IMR-90 (cell line): ENCODE data around the gene TAS2R1. TPM values are rescaled to one million over a fixed set of nuclear protein-coding genes. Genes with fewer than 3 reads are reported as not detected.
A peak's percentile ranks its signal among the peaks of the same experiment; 100 is the strongest.

Source experiments
- ATAC-seq: fragments of 200-7000 bp; cut with Tn5 transposase; 2 replicates; pipeline ENCODE4 v1.9.1; 2020; ENCODE audit warnings: low read depth, mild to moderate bottlenecking, moderate library complexity
- BruUV-seq: library from RNA; stranded (reverse); fragments of 400-500 nt; replicated peaks from 2 replicates; lab custom pipeline; 2021; lab: Mats Ljungman, UMichigan
- CTCF ChIA-PET: fragments of 300-600 bp; formaldehyde crosslinking; extraction: SDS; loops from one replicate; lab custom pipeline; 2021; ENCODE audit warnings: antibody characterized with exemption; lab: Yijun Ruan, JAX
- POLR2A ChIA-PET: fragments of 300-600 bp; sonication (Branson Sonifier 250); formaldehyde crosslinking; loops from one replicate; lab custom pipeline; 2022; ENCODE audit warnings: antibody characterized with exemption; ENCODE audit not compliant: unreplicated experiment; lab: Charles Lee
- DNase-seq: peaks from one replicate; pipeline ENCODE4 v3.0.0; 2013
- H2AFZ ChIP-seq: replicated peaks from 2 replicates; pipeline ENCODE3; 2013; ENCODE audit warnings: low read length, mild to moderate bottlenecking; ENCODE audit not compliant: poor library complexity
- H2AK5ac ChIP-seq: 2 replicates; pipeline ENCODE4 v1.6.1; 2013; ENCODE audit warnings: low read depth, low read length, inconsistent platforms
- H2AK9ac ChIP-seq: replicated peaks from 2 replicates; pipeline ENCODE3; 2013; ENCODE audit warnings: mild to moderate bottlenecking, low read depth, low read length, moderate library complexity; ENCODE audit not compliant: poor library complexity
- H2BK120ac ChIP-seq: 2 replicates; pipeline ENCODE4 v1.6.1; 2013; ENCODE audit warnings: low read depth, low read length, inconsistent platforms
- H2BK15ac ChIP-seq: 3 replicates; pipeline ENCODE4 v1.6.1; 2013; ENCODE audit warnings: low read depth, low read length, inconsistent platforms
- H2BK20ac ChIP-seq: 2 replicates; pipeline ENCODE4 v1.6.1; 2013; ENCODE audit warnings: low read depth, mild to moderate bottlenecking, inconsistent platforms, low read length, moderate library complexity
- H2BK5ac ChIP-seq: 2 replicates; pipeline ENCODE4 v1.6.1; 2013; ENCODE audit warnings: mild to moderate bottlenecking, low read depth, low read length, inconsistent platforms; ENCODE audit not compliant: poor library complexity, severe bottlenecking
- H3K14ac ChIP-seq: replicated peaks from 2 replicates; pipeline ENCODE4 v1.6.1; 2013; ENCODE audit warnings: low read depth, low read length, inconsistent platforms
- H3K18ac ChIP-seq: 2 replicates; pipeline ENCODE4 v1.6.1; 2013; ENCODE audit warnings: low read depth, low read length, control low read depth
- H3K23ac ChIP-seq: 2 replicates; pipeline ENCODE4 v1.6.1; 2013; ENCODE audit warnings: low read depth, low read length, inconsistent platforms
- H3K27ac ChIP-seq: 2 replicates; pipeline ENCODE4 v1.5.1; 2013; ENCODE audit warnings: mild to moderate bottlenecking, control low read depth, low read length; ENCODE audit not compliant: insufficient read depth
- H3K27me3 ChIP-seq: 2 replicates; pipeline ENCODE4 v1.6.1; 2013; ENCODE audit warnings: low read length; ENCODE audit not compliant: control insufficient read depth, insufficient read depth
- H3K36me3 ChIP-seq: 2 replicates; pipeline ENCODE4 v1.6.1; 2013; ENCODE audit warnings: low read length, mixed read lengths; ENCODE audit not compliant: control insufficient read depth, insufficient read depth
- H3K4ac ChIP-seq: 2 replicates; pipeline ENCODE4 v1.6.1; 2013; ENCODE audit warnings: low read depth, low read length, inconsistent platforms
- H3K4me1 ChIP-seq: 2 replicates; pipeline ENCODE4 v1.6.1; 2013; ENCODE audit warnings: low read length, mixed read lengths; ENCODE audit not compliant: control insufficient read depth, insufficient read depth
- H3K4me2 ChIP-seq: 2 replicates; pipeline ENCODE4 v1.6.1; 2013; ENCODE audit warnings: low read depth, mild to moderate bottlenecking, control low read depth, low read length, moderate library complexity
- H3K4me3 ChIP-seq: 2 replicates; pipeline ENCODE4 v1.5.1; 2013; ENCODE audit warnings: low read depth, mild to moderate bottlenecking, control low read depth, low read length, moderate library complexity; ENCODE audit not compliant: insufficient read depth
- H3K56ac ChIP-seq: 2 replicates; pipeline ENCODE4 v1.6.1; 2013; ENCODE audit warnings: low read length, inconsistent platforms; ENCODE audit not compliant: insufficient read depth; ENCODE audit errors: extremely low read depth
- H3K79me1 ChIP-seq, 2 experiments: 2 replicates each; pipeline ENCODE4 v1.6.1; 2013; ENCODE audit warnings: low read length in 2 of 2, inconsistent platforms in 1 of 2, low read depth in 1 of 2
- H3K9ac ChIP-seq: 2 replicates; pipeline ENCODE4 v1.6.1; 2013; ENCODE audit warnings: low read depth, low read length, control low read depth
- H3K9me1 ChIP-seq: 2 replicates; pipeline ENCODE4 v1.6.1; 2013; ENCODE audit warnings: low read length, inconsistent platforms; ENCODE audit not compliant: insufficient read depth
- H3K9me3 ChIP-seq: 2 replicates; pipeline ENCODE4 v1.6.1; 2013; ENCODE audit warnings: low read length; ENCODE audit not compliant: control insufficient read depth, insufficient read depth
- H4K20me1 ChIP-seq: 2 replicates; pipeline ENCODE4 v1.6.1; 2013; ENCODE audit warnings: low read length, inconsistent platforms; ENCODE audit not compliant: insufficient read depth
- H4K5ac ChIP-seq: 2 replicates; pipeline ENCODE4 v1.6.1; 2013; ENCODE audit warnings: mild to moderate bottlenecking, low read depth, low read length, control low read depth
- H4K8ac ChIP-seq, 2 experiments: 2 replicates each; pipeline ENCODE4 v1.6.1; 2013; ENCODE audit warnings: low read depth in 2 of 2, low read length in 2 of 2, control low read depth in 1 of 2, inconsistent platforms in 1 of 2
- H4K91ac ChIP-seq: 2 replicates; pipeline ENCODE4 v1.6.1; 2013; ENCODE audit warnings: low read depth, low read length, inconsistent platforms; ENCODE audit not compliant: insufficient read depth
- BHLHE40 ChIP-seq: fragments of 150-350 bp; IDR thresholded peaks from 2 replicates; pipeline ENCODE4 v1.6.1; 2016; ENCODE audit warnings: mild to moderate bottlenecking, low read depth, low read length
- CHD1 ChIP-seq: IDR thresholded peaks from 2 replicates; pipeline ENCODE4 v1.6.1; 2012; ENCODE audit warnings: low read depth, low read length, improper control_type of control experiment
- CTCF ChIP-seq: conservative IDR thresholded peaks from 2 replicates; pipeline ENCODE4 v1.5.1; 2012; ENCODE audit warnings: mild to moderate bottlenecking, low read depth, low read length, improper control_type of control experiment
- ELK1 ChIP-seq: fragments of 150-350 bp; IDR thresholded peaks from 2 replicates; pipeline ENCODE4 v1.6.1; 2016; ENCODE audit warnings: low read depth, mild to moderate bottlenecking, low read length, moderate library complexity, borderline replicate concordance
- FOS ChIP-seq: fragments of 150-350 bp; IDR thresholded peaks from 2 replicates; pipeline ENCODE4 v1.6.1; 2016; ENCODE audit warnings: low read depth, low read length
- MAFK ChIP-seq: IDR thresholded peaks from 2 replicates; pipeline ENCODE4 v1.6.1; 2012; ENCODE audit warnings: low read depth, low read length, improper control_type of control experiment
- MAZ ChIP-seq: IDR thresholded peaks from 2 replicates; pipeline ENCODE4 v1.6.1; 2012; ENCODE audit warnings: low read depth, mild to moderate bottlenecking, low read length, improper control_type of control experiment, moderate library complexity, borderline replicate concordance
- NFE2L2 ChIP-seq: fragments of 150-350 bp; IDR thresholded peaks from 2 replicates; pipeline ENCODE4 v1.6.1; 2016; ENCODE audit warnings: low read depth, mild to moderate bottlenecking, low read length
- POLR2A ChIP-seq: IDR thresholded peaks from 2 replicates; pipeline ENCODE4 v1.6.1; 2012; ENCODE audit warnings: mild to moderate bottlenecking, low read depth, low read length
- RAD21 ChIP-seq: IDR thresholded peaks from 2 replicates; pipeline ENCODE4 v1.6.1; 2012; ENCODE audit warnings: low read length, improper control_type of control experiment
- RCOR1 ChIP-seq: IDR thresholded peaks from 2 replicates; pipeline ENCODE4 v1.6.1; 2012; ENCODE audit warnings: mild to moderate bottlenecking, low read length, improper control_type of control experiment; ENCODE audit not compliant: insufficient replicate concordance
- RFX5 ChIP-seq: IDR thresholded peaks from 2 replicates; pipeline ENCODE4 v1.8.0; 2012; ENCODE audit warnings: low read depth, mild to moderate bottlenecking, low read length, moderate library complexity
- SMC3 ChIP-seq: fragments of 150-350 bp; IDR thresholded peaks from 2 replicates; pipeline ENCODE4 v1.6.1; 2016; ENCODE audit warnings: low read depth, mild to moderate bottlenecking, antibody characterized with exemption, low read length, moderate library complexity
- WGBS, 2 experiments: methylation state at CpG; one replicate each; pipeline versions ENCODE4 v1.1.5 to v1.1.7; 2013; ENCODE audit warnings: missing lambda C conversion rate in 2 of 2; ENCODE audit not compliant: insufficient read length in 1 of 2; ENCODE audit errors: extremely low coverage in 2 of 2; 5-methylcytosine and 5-hydroxymethylcytosine counted together
- dilution Hi-C: fragments of 300-500 bp; cut with HindIII; formaldehyde crosslinking; loops from one replicate; pipeline ENCODE4 v1.14.3; 2018; ENCODE audit warnings: low sequenced_read_pairs; ENCODE audit not compliant: unreplicated experiment
- in situ Hi-C: fragments of 300-500 bp; cut with MboI; formaldehyde crosslinking; loops from 3 replicates; pipeline ENCODE4 v1.14.3; 2019; ENCODE audit warnings: low sequenced_read_pairs, inconsistent platforms, mixed read lengths
- intact Hi-C: fragments of 100-400 bp; cut with micrococcal nuclease; formaldehyde crosslinking; loops from 2 replicates; pipeline ENCODE4 v1.10.0; 2022
- polyA plus RNA-seq, 3 experiments: library from polyadenylated mRNA; depleted of rRNA; stranded (reverse); fragments of >200 nt; gene quantifications; 2 replicates each; pipeline ENCODE4 v1.2.3, GENCODE V29; 2012; ENCODE audit warnings: low replicate concordance in 1 of 3
- total RNA-seq: library from RNA; depleted of rRNA; stranded (reverse); fragments of >200 nt; gene quantifications from 2 replicates; pipeline ENCODE4 v1.2.3, GENCODE V29; 2012
- TF ChIP-seq, protein P1 (sequence below): fragments of 150-350 bp; IDR thresholded peaks from 2 replicates; pipeline ENCODE4 v1.6.1; 2017; ENCODE audit warnings: mild to moderate bottlenecking, antibody characterized with exemption, low read length, low read depth

Gene TAS2R1
- total and polyA plus RNA-seq, 2 of the 4 experiments (the other 2 are of a cell fraction) = not detected

- no peaks in the 10 kb centered on the region for H4K20me1 ChIP-seq
- H2BK120ac ChIP-seq = no peak overlapping the region
- intact Hi-C loops = no loop called here
- dilution Hi-C loops = no loop called here
- no peaks in the 10 kb centered on the region for H3K36me3 ChIP-seq
- H3K9ac ChIP-seq = no peak overlapping the region
- no peak overlapping the region for H4K5ac ChIP-seq
- H3K23ac ChIP-seq = no peak overlapping the region
- no peak overlapping the region for H3K14ac ChIP-seq
- H2AK9ac ChIP-seq = no peak overlapping the region
- H3K9me3 ChIP-seq = peaks cover 2% of the 10 kb centered on the region; the same call in 1 of the 2 replicates
- POLR2A ChIA-PET = no interaction called here
- no peaks in the 10 kb centered on the region; the same call in 1 of the 2 replicates for H3K9me1 ChIP-seq
- no TSS peak for BruUV-seq
- H3K27ac ChIP-seq = no peak overlapping the region
- no peak overlapping the region for H3K4me2 ChIP-seq
- no peaks in the 10 kb centered on the region for H3K4me1 ChIP-seq
- no peaks in the 10 kb centered on the region for H3K79me1 ChIP-seq
- no peak overlapping the region for H3K4me3 ChIP-seq
- no peak overlapping the region for H2BK5ac ChIP-seq
- in situ Hi-C loops = no loop called here
- TF ChIP-seq POLR2A (no peak), BHLHE40 (no peak), FOS (no peak), MAZ (no peak), SMC3 (no peak), CHD1 (no peak), RCOR1 (no peak), ELK1 (no peak), CTCF (no peak), MAFK (no peak), RFX5 (no peak), RAD21 (no peak), NFE2L2 (no peak)
- TF ChIP-seq, protein P1, sequence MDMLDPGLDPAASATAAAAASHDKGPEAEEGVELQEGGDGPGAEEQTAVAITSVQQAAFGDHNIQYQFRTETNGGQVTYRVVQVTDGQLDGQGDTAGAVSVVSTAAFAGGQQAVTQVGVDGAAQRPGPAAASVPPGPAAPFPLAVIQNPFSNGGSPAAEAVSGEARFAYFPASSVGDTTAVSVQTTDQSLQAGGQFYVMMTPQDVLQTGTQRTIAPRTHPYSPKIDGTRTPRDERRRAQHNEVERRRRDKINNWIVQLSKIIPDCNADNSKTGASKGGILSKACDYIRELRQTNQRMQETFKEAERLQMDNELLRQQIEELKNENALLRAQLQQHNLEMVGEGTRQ = no peak
- H3K4ac ChIP-seq = no peak overlapping the region
- H2BK15ac ChIP-seq = no peak overlapping the region; the same call in 2 of the 3 replicates
- CTCF ChIA-PET = no interaction called here
- H4K8ac ChIP-seq = no peak overlapping the region
- no peak for ATAC-seq
- H2BK20ac ChIP-seq = no peak overlapping the region
- no peaks in the 10 kb centered on the region for H3K27me3 ChIP-seq
- no peak overlapping the region for H4K91ac ChIP-seq
- peak overlapping the region; percentile 40 for H2AFZ ChIP-seq
- DNase-seq = no peak
- H3K18ac ChIP-seq = no peak overlapping the region
- 0 out of 2 replicates have a peak overlapping the region, but pooled peaks have one; percentile 32 for H2AK5ac ChIP-seq
- H3K56ac ChIP-seq = no peak overlapping the region
- WGBS, 2 experiments = 60% methylated on average over 1 of the region's 3 CpGs; no CpG with 5 or more reads in 1 of the 2 experiments
These were observed 14.8 kb downstream of the TAS2R1 start for GRCh38 chr5:9615331-9615730.
